BE2C (cell line): ENCODE data around the gene CRTC1.
A peak's percentile ranks its signal among the peaks of the same experiment; 100 is the strongest.

Experiments
- DNase-seq: peaks from one replicate; pipeline ENCODE4 v3.0.0-alpha.2; 2020
- H3K27me3 ChIP-seq: fragments of 250-450 bp; sonication (Bioruptor Pico); 2 replicates; pipeline ENCODE4 v1.5.1; 2020; ENCODE audit warnings: mild to moderate bottlenecking
- H3K36me3 ChIP-seq: fragments of 250-450 bp; sonication (Bioruptor Pico); 2 replicates; pipeline ENCODE4 v1.5.1; 2020; ENCODE audit warnings: mild to moderate bottlenecking
- H3K4me1 ChIP-seq: fragments of 250-450 bp; sonication (Bioruptor Pico); 2 replicates; pipeline ENCODE4 v1.5.1; 2020
- H3K4me3 ChIP-seq: 2 replicates; pipeline ENCODE4 v1.5.1; 2011; ENCODE audit warnings: low read depth, low read length
- H3K9me3 ChIP-seq: fragments of 250-450 bp; sonication (Bioruptor Pico); 2 replicates; pipeline ENCODE4 v1.5.1; 2020
- CTCF ChIP-seq: IDR thresholded peaks from 2 replicates; pipeline ENCODE4 v1.5.1; 2012; ENCODE audit warnings: mild to moderate bottlenecking, low read depth, low read length

CRTC1 gene

GRCh38 chr19:18781047-18781600 is 97.6 kb downstream of the CRTC1 start:
- peaks cover 11% of the 10 kb centered on the region for H3K4me1 ChIP-seq
- H3K27me3 ChIP-seq: peaks cover 32% of the 10 kb centered on the region
- H3K4me3 ChIP-seq: no peak overlapping the region
- no peaks in the 10 kb centered on the region for H3K36me3 ChIP-seq
- no peak for DNase-seq
- H3K9me3 ChIP-seq: no peaks in the 10 kb centered on the region
- no peak for TF ChIP-seq CTCF

GRCh38 chr19:18781885-18782527 is 98.5 kb downstream of the CRTC1 start:
- no peak for DNase-seq
- Histone ChIP-seq H3K27me3 (peaks cover 39% of the 10 kb centered on the region), H3K4me1 (peaks cover 4% of the 10 kb centered on the region)

GRCh38 chr19:18782559-18783225 is 99.2 kb downstream of the CRTC1 start:
- Histone ChIP-seq H3K36me3 (no peaks in the 10 kb centered on the region), H3K27me3 (peaks cover 42% of the 10 kb centered on the region), H3K4me3 (no peak overlapping the region), H3K9me3 (peaks cover 3% of the 10 kb centered on the region; the same call in 1 of the 2 replicates), H3K4me1 (peaks cover 3% of the 10 kb centered on the region)
- peak; percentile 13 for DNase-seq
- TF ChIP-seq CTCF: no peak

More at GRCh38 chr19:18781885-18782527, 98.5 kb downstream of the CRTC1 start:
- no peaks in the 10 kb centered on the region for H3K36me3 ChIP-seq
- TF ChIP-seq CTCF: no peak
- H3K4me3 ChIP-seq: no peak overlapping the region
- peaks cover 2% of the 10 kb centered on the region; the same call in 1 of the 2 replicates for H3K9me3 ChIP-seq

- no peak for TF ChIP-seq CTCF
- Histone ChIP-seq H3K27me3 (peaks cover 42% of the 10 kb centered on the region), H3K36me3 (no peaks in the 10 kb centered on the region), H3K9me3 (peaks cover 3% of the 10 kb centered on the region; the same call in 1 of the 2 replicates), H3K4me1 (no peaks in the 10 kb centered on the region), H3K4me3 (no peak overlapping the region)
- no peak for DNase-seq
These were observed 100.7 kb downstream of the CRTC1 start for GRCh38 chr19:18783958-18784785.

- Histone ChIP-seq H3K4me3 (no peak overlapping the region), H3K27me3 (peaks cover 48% of the 10 kb centered on the region), H3K36me3 (no peaks in the 10 kb centered on the region), H3K4me1 (no peaks in the 10 kb centered on the region), H3K9me3 (peaks cover 3% of the 10 kb centered on the region; the same call in 1 of the 2 replicates)
- TF ChIP-seq CTCF: no peak
- DNase-seq: no peak
These were observed 101.3 kb downstream of the CRTC1 start for GRCh38 chr19:18784786-18785120.
